OCI-LY3 (cell line): Measurements from ENCODE around the gene PRR36.

Experiments
- H2AFZ ChIP-seq: fragments of 200-600, 300-600 bp; shearing (Covaris generic); 2 replicates; pipeline ENCODE4 v1.6.0; 2014; ENCODE audit warnings: antibody characterized with exemption, low read depth, low read length
- H3K27ac ChIP-seq: fragments of 200-600, 300-600 bp; sonication (generic); 2 replicates; pipeline ENCODE4 v1.5.1; 2014; ENCODE audit warnings: mild to moderate bottlenecking, low read length, moderate library complexity, mixed read lengths
- H3K27me3 ChIP-seq: fragments of 200-600, 300-600 bp; sonication (generic); 2 replicates; pipeline ENCODE4 v1.6.1; 2014; ENCODE audit warnings: low read depth, low read length, mixed read lengths
- H3K36me3 ChIP-seq: fragments of 200-600, 300-600 bp; sonication (generic); replicated peaks from 2 replicates; pipeline ENCODE3; 2014; ENCODE audit warnings: low read depth, low read length, mixed read lengths
- H3K4me1 ChIP-seq: fragments of 300-600, 200-600 bp; sonication (generic); 2 replicates; pipeline ENCODE4 v1.6.1; 2014; ENCODE audit warnings: low read length, mixed read lengths
- H3K4me2 ChIP-seq: fragments of 200-600, 300-600 bp; sonication (generic); 2 replicates; pipeline ENCODE4 v1.6.1; 2014; ENCODE audit warnings: low read length, mixed read lengths
- H3K4me3 ChIP-seq: fragments of 300-600, 200-600 bp; sonication (generic); 2 replicates; pipeline ENCODE4 v1.5.1; 2014; ENCODE audit warnings: antibody characterized with exemption, mild to moderate bottlenecking, low read length, moderate library complexity
- H3K79me2 ChIP-seq: fragments of 300-600, 200-600 bp; shearing (Covaris generic); 2 replicates; pipeline ENCODE4 v1.6.1; 2014; ENCODE audit warnings: mild to moderate bottlenecking, low read length, mixed read lengths
- H3K9ac ChIP-seq: fragments of 300-600, 200-600 bp; shearing (Covaris generic); 2 replicates; pipeline ENCODE4 v1.6.0; 2014; ENCODE audit warnings: mild to moderate bottlenecking, low read length, moderate library complexity
- H3K9me3 ChIP-seq: fragments of 200-600, 300-600 bp; shearing (Covaris generic); 2 replicates; pipeline ENCODE4 v1.6.1; 2014; ENCODE audit warnings: low read length, mixed read lengths; ENCODE audit not compliant: insufficient read depth
- H4K20me1 ChIP-seq: fragments of 200-600, 300-600 bp; sonication (generic); 2 replicates; pipeline ENCODE4 v1.6.1; 2016; ENCODE audit warnings: low read length, mixed read lengths; ENCODE audit not compliant: insufficient read depth
- CTCF ChIP-seq: fragments of 200-600, 300-600 bp; sonication (generic); IDR thresholded peaks from 2 replicates; pipeline ENCODE4 v1.5.1; 2014; ENCODE audit warnings: antibody characterized with exemption, low read length, low read depth
- EZH2phosphoT487 ChIP-seq: fragments of 200-600 bp; shearing (Covaris generic); IDR thresholded peaks from 2 replicates; pipeline ENCODE4 v1.6.1; 2018; ENCODE audit warnings: antibody characterized with exemption, mixed run types, low read depth

PRR36 gene

GRCh38 chr19:7848779-7849457, 25.3 kb downstream of the PRR36 start:
- Histone ChIP-seq H3K9ac (no peak overlapping the region), H4K20me1 (no peaks in the 10 kb centered on the region), H3K79me2 (no peaks in the 10 kb centered on the region), H2AFZ (no peak overlapping the region), H3K36me3 (no peaks in the 10 kb centered on the region), H3K4me2 (no peak overlapping the region), H3K27ac (no peak overlapping the region), H3K9me3 (no peaks in the 10 kb centered on the region), H3K4me1 (peaks cover 1% of the 10 kb centered on the region), H3K4me3 (no peak overlapping the region), H3K27me3 (no peaks in the 10 kb centered on the region)
- TF ChIP-seq CTCF (no peak), EZH2phosphoT487 (no peak)

GRCh38 chr19:7847664-7848063, 26.5 kb downstream of the PRR36 start:
- H3K27ac ChIP-seq, result no peak overlapping the region
- no peak overlapping the region for H3K4me2 ChIP-seq
- H3K9ac ChIP-seq, result no peak overlapping the region
- H3K4me1 ChIP-seq, result peaks cover 9% of the 10 kb centered on the region
- H3K27me3 ChIP-seq, result no peaks in the 10 kb centered on the region
- no peaks in the 10 kb centered on the region for H4K20me1 ChIP-seq
- H2AFZ ChIP-seq, result no peak overlapping the region
- TF ChIP-seq CTCF (no peak), EZH2phosphoT487 (no peak)
- H3K36me3 ChIP-seq, result no peaks in the 10 kb centered on the region
- H3K9me3 ChIP-seq, result no peaks in the 10 kb centered on the region; the same call in 1 of the 2 replicates
- no peak overlapping the region for H3K4me3 ChIP-seq
- no peaks in the 10 kb centered on the region for H3K79me2 ChIP-seq

GRCh38 chr19:7846155-7846646, 28.0 kb downstream of the PRR36 start:
- no peak overlapping the region for H3K4me2 ChIP-seq
- no peak overlapping the region for H3K27ac ChIP-seq
- no peaks in the 10 kb centered on the region for H3K79me2 ChIP-seq
- no peaks in the 10 kb centered on the region for H3K36me3 ChIP-seq
- no peaks in the 10 kb centered on the region for H3K27me3 ChIP-seq
- no peak overlapping the region for H3K4me3 ChIP-seq
- TF ChIP-seq EZH2phosphoT487, result no peak
- no peak for TF ChIP-seq CTCF
- no peak overlapping the region for H2AFZ ChIP-seq
- no peaks in the 10 kb centered on the region for H4K20me1 ChIP-seq
- no peak overlapping the region for H3K9ac ChIP-seq
- peaks cover 9% of the 10 kb centered on the region for H3K4me1 ChIP-seq
- no peaks in the 10 kb centered on the region; the same call in 1 of the 2 replicates for H3K9me3 ChIP-seq

- no peak for TF ChIP-seq CTCF
- no peak for TF ChIP-seq EZH2phosphoT487
- H3K4me3 ChIP-seq, result no peak overlapping the region
- no peak overlapping the region for H2AFZ ChIP-seq
- H3K36me3 ChIP-seq, result no peaks in the 10 kb centered on the region
- no peaks in the 10 kb centered on the region for H3K27me3 ChIP-seq
- no peak overlapping the region for H3K4me2 ChIP-seq
- H3K4me1 ChIP-seq, result peaks cover 9% of the 10 kb centered on the region
- peaks cover 3% of the 10 kb centered on the region; the same call in 1 of the 2 replicates for H3K9me3 ChIP-seq
- H3K27ac ChIP-seq, result no peak overlapping the region
- H3K79me2 ChIP-seq, result no peaks in the 10 kb centered on the region
- no peaks in the 10 kb centered on the region for H4K20me1 ChIP-seq
- H3K9ac ChIP-seq, result no peak overlapping the region
These were observed 28.6 kb downstream of the PRR36 start for GRCh38 chr19:7845390-7846154.
